Measurements from ENCODE around the gene MYO5B. TPM values are rescaled to one million over a fixed set of nuclear protein-coding genes. Genes with fewer than 3 reads are reported as not detected.
"Not testable (repeated sequence)": the region's sequence is repeated elsewhere in the genome, so short reads cannot be mapped to it uniquely, and the experiment has no call there.

The MYO5B gene
- total and polyA plus RNA-seq, 9 of the 15 experiments (the other 6 are each of a cell fraction or from before 2014, with no cell fraction given): 0.07 to 0.42 (median 0.28) TPM

DNA sequence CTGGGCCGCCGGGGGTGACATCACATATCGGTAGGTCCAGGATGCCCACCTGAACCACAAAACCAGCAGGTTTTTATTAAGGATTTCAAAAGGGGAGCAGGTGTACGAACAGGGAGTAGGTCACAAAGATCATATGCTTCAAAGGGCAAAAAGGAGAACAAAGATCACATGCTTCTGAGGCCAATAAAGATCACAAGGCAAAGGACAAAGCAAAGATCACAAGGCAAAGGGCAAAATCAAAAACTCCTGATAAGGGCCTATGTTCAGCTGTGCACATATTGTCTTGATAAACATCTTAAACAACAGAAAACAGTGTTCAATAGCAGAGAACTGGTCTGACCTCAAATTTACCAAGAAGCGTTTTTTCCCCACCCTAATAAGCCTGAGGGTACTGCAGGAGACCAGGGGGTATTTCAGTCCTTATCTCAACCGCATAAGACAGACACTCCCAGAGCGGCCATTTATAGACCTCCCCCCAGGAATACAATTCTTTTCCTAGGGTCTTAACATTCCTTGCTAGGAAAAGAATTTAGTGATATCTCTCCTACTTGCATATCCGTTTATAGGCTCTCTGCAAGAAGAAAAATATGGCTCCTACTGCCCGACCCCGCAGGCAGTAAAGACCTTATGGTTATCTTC, 386.3 kb downstream of the MYO5B start:
- H2AFZ ChIP-seq (ENCODE audit: low read depth, low read length); H3K27me3 ChIP-seq (ENCODE audit: control insufficient read depth in 2 of 2, insufficient read depth in 2 of 2, low read length in 2 of 2); POLR2A ChIA-PET; CTCF ChIA-PET (ENCODE audit: low intra/inter-chr PET ratio); H3K79me2 ChIP-seq (ENCODE audit: control insufficient read depth, insufficient read depth, low read length); ATAC-seq; in situ Hi-C loops (cut with MboI); BruUV-seq (replicated peaks); H3K9ac ChIP-seq (ENCODE audit: insufficient read depth in 1 of 2, low read depth in 2 of 2, low read length in 2 of 2); H4K20me1 ChIP-seq (replicated peaks; ENCODE audit: control insufficient read depth, insufficient read depth, low read length); H3K27ac ChIP-seq (ENCODE audit: extremely low read depth, low read depth, low read length); FAIRE-seq; H3K4me3 ChIP-seq; H3K4me1 ChIP-seq (replicated peaks in 1 of 2; ENCODE audit: control insufficient read depth in 2 of 2, insufficient read depth in 2 of 2, low read length in 2 of 2); H3K9me3 ChIP-seq (replicated peaks; ENCODE audit: control insufficient read depth, insufficient read depth, low read depth, low read length); H3K4me2 ChIP-seq (ENCODE audit: insufficient read depth, low read length); H3K9me1 ChIP-seq (ENCODE audit: control insufficient read depth, insufficient read depth, low read length); intact Hi-C loops (cut with micrococcal nuclease); DNase-seq (ENCODE audit: extremely low read depth in 1 of 4, low spot score in 3 of 4); H3K36me3 ChIP-seq (ENCODE audit: control insufficient read depth, insufficient read depth, low read length): not testable (repeated sequence)
- TF ChIP-seq TRIM28 (IDR thresholded peaks at IDR 0.05): peak; percentile 75
- WGBS (ENCODE audit: insufficient coverage, low coverage, missing lambda C conversion rate): 46% methylated on average over 9 of the region's 10 CpGs

DNA sequence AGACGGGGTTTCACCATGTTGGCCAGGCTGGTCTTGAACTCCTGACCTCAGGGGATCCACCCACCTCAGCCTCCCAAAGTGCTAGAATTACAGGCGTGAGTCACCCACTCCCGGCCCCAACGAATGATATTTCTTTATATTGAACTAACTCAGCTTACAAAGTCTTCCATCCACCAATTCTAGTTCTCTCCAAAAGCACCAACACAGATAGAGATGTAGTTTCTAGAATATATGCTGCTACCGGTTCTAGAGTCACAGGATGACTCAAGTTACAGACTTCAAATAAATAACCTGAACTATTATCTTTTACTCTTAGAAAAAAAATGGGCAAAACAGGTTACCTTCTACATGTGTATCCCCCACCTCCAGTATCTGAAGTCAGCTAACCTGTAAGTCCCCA, 390.9 kb downstream of the MYO5B start:
- Histone ChIP-seq H3K9ac (ENCODE audit: insufficient read depth in 1 of 2, low read depth in 2 of 2, low read length in 2 of 2) (no peak overlapping the region), H3K4me1 (replicated peaks in 1 of 2; ENCODE audit: control insufficient read depth in 2 of 2, insufficient read depth in 2 of 2, low read length in 2 of 2) (no peaks in the 10 kb centered on the region), H3K4me2 (ENCODE audit: insufficient read depth, low read length) (no peak overlapping the region), H3K27me3 (ENCODE audit: control insufficient read depth in 2 of 2, insufficient read depth in 2 of 2, low read length in 2 of 2) (no peaks in the 10 kb centered on the region), H3K9me3 (replicated peaks; ENCODE audit: control insufficient read depth, insufficient read depth, low read depth, low read length) (no peaks in the 10 kb centered on the region), H3K79me2 (ENCODE audit: control insufficient read depth, insufficient read depth, low read length) (no peaks in the 10 kb centered on the region), H3K27ac (ENCODE audit: extremely low read depth, low read depth, low read length) (no peak overlapping the region), H3K4me3 (no peak overlapping the region), H3K36me3 (ENCODE audit: control insufficient read depth, insufficient read depth, low read length) (peaks cover 3% of the 10 kb centered on the region; the same call in 1 of the 3 replicates), H3K9me1 (ENCODE audit: control insufficient read depth, insufficient read depth, low read length) (no peaks in the 10 kb centered on the region), H2AFZ (ENCODE audit: low read depth, low read length) (no peak overlapping the region), H4K20me1 (replicated peaks; ENCODE audit: control insufficient read depth, insufficient read depth, low read length) (no peaks in the 10 kb centered on the region)
- POLR2A ChIA-PET: interaction anchor here (0.9 kb wide), 1 partner anchor 9 kb away, joined by 3 read pairs; no protein-coding TSS in a partner anchor
- no peak for DNase-seq (ENCODE audit: extremely low read depth in 1 of 4, low spot score in 3 of 4)
- no TSS peak for BruUV-seq (replicated peaks)
- FAIRE-seq: no peak
- in situ Hi-C loops (cut with MboI): no loop called here
- intact Hi-C loops (cut with micrococcal nuclease): no loop called here
- no peak for ATAC-seq
- CTCF ChIA-PET (ENCODE audit: low intra/inter-chr PET ratio): no interaction called here
- 13% methylated on average over 5 of the region's 5 CpGs for WGBS (ENCODE audit: insufficient coverage, low coverage, missing lambda C conversion rate)
- TF ChIP-seq SRF (CRISPR knock-in tag; IDR thresholded peaks at IDR 0.05) (no peak), ZNF280B (CRISPR knock-in tag; IDR thresholded peaks at IDR 0.05) (no peak), THRA (IDR thresholded peaks at IDR 0.05) (no peak), ZNF133 (CRISPR knock-in tag; IDR thresholded peaks at IDR 0.05) (no peak), ZFP30 (CRISPR knock-in tag; IDR thresholded peaks at IDR 0.05; ENCODE audit: borderline replicate concordance) (no peak), CHCHD3 (CRISPR knock-in tag; IDR thresholded peaks at IDR 0.05) (no peak), TGIF2 (CRISPR knock-in tag; IDR thresholded peaks at IDR 0.05) (no peak), KAT8 (IDR thresholded peaks at IDR 0.05; ENCODE audit: low read depth) (no peak), MAX (CRISPR knock-in tag; IDR thresholded peaks at IDR 0.05) (no peak), MLLT1 (IDR thresholded peaks at IDR 0.05) (no peak)
